AG04450 (cell line): ENCODE data around the gene MRPL46. TPM values are rescaled to one million over a fixed set of nuclear protein-coding genes. Genes with fewer than 3 reads are reported as not detected.

Experiments used
- CTCF ChIA-PET: fragments of 300-600, 350-600 bp; formaldehyde crosslinking; extraction: SDS; loops from one replicate; lab custom pipeline; 2022; ENCODE audit warnings: antibody characterized with exemption, inconsistent platforms; lab: Charles Lee
- POLR2A ChIA-PET: fragments of 350-600 bp; formaldehyde crosslinking; extraction: SDS; loops from one replicate; lab custom pipeline; 2021; ENCODE audit warnings: antibody characterized with exemption, inconsistent platforms; lab: Yijun Ruan, JAX
- DNase-seq: peaks from one replicate; pipeline ENCODE4 v3.0.0-alpha.2; 2011; ENCODE audit warnings: low read depth, low spot score
- H3K27ac ChIP-seq: one replicate; pipeline ENCODE4 v1.5.1; 2012; ENCODE audit warnings: low read depth, low read length, control low read depth
- H3K27me3 ChIP-seq: one replicate; pipeline ENCODE4 v1.6.0; 2012; ENCODE audit warnings: low read length; ENCODE audit not compliant: control insufficient read depth, insufficient read depth
- H3K4me3 ChIP-seq: 2 replicates; pipeline ENCODE4 v1.5.1; 2011; ENCODE audit warnings: mild to moderate bottlenecking, low read depth, low read length, control low read depth
- H3K9me3 ChIP-seq: 2 replicates; pipeline ENCODE4 v1.5.1; 2012; ENCODE audit warnings: low read length; ENCODE audit not compliant: control insufficient read depth, insufficient read depth
- polyA plus RNA-seq: library from polyadenylated mRNA; depleted of rRNA; stranded (reverse); fragments of >200 nt; gene quantifications from 2 replicates; pipeline ENCODE4 v1.2.3, GENCODE V29; 2011
- TF ChIP-seq, protein P1 (sequence below): IDR thresholded peaks from 2 replicates; pipeline ENCODE4 v1.5.1; 2011; ENCODE audit warnings: low read depth, low read length, control low read depth, inconsistent platforms

Gene MRPL46
- polyA plus RNA-seq, 1 experiment = 28.0 TPM

DNA sequence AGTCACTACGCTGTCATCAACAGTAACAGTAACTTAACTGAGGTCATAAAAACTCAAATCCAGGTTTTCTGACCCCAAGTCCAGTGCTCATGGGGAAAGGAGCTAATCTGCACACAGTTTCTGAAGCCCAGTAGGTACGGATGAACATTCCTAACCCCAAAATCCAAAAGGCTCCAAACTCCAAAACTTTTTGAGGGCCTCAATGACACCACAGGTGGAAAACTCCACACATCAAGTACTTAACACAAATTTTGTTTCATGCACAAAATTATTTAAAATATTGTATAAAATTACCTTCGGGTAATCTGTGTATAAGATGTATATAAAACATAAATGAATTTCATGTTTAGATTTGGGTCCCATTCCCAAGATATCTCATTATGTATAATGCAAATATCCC, 10.5 kb downstream of the MRPL46 start:
- no peak overlapping the region for H3K27ac ChIP-seq
- ChIA-PET POLR2A (interaction anchor here (0.9 kb wide), 1 partner anchor 11 kb away, joined by 4 read pairs; the partner anchor contains the start of genes MRPL46 and MRPS11), CTCF (interaction anchor here (1.4 to 3.4 kb wide), 2 partner anchors 9 kb away, joined by 5 to 29 read pairs; partner anchors contain the start of genes MRPL46 and MRPS11)
- TF ChIP-seq, protein P1, sequence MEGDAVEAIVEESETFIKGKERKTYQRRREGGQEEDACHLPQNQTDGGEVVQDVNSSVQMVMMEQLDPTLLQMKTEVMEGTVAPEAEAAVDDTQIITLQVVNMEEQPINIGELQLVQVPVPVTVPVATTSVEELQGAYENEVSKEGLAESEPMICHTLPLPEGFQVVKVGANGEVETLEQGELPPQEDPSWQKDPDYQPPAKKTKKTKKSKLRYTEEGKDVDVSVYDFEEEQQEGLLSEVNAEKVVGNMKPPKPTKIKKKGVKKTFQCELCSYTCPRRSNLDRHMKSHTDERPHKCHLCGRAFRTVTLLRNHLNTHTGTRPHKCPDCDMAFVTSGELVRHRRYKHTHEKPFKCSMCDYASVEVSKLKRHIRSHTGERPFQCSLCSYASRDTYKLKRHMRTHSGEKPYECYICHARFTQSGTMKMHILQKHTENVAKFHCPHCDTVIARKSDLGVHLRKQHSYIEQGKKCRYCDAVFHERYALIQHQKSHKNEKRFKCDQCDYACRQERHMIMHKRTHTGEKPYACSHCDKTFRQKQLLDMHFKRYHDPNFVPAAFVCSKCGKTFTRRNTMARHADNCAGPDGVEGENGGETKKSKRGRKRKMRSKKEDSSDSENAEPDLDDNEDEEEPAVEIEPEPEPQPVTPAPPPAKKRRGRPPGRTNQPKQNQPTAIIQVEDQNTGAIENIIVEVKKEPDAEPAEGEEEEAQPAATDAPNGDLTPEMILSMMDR = no peak
- DNase-seq = no peak
- H3K9me3 ChIP-seq = no peaks in the 10 kb centered on the region
- H3K4me3 ChIP-seq = no peak overlapping the region
- no peaks in the 10 kb centered on the region for H3K27me3 ChIP-seq

- Histone ChIP-seq H3K27ac (no peak overlapping the region), H3K9me3 (no peaks in the 10 kb centered on the region), H3K4me3 (no peak overlapping the region), H3K27me3 (peaks cover 5% of the 10 kb centered on the region)
- CTCF ChIA-PET = interaction anchor here (0.5 to 3.4 kb wide), 11 partner anchors 10 to 371 kb away, joined by 3 to 29 read pairs (median 3); partner anchors contain the start of genes MRPL46 and MRPS11
- DNase-seq = peak; percentile 33
- POLR2A ChIA-PET = interaction anchor here (1.3 kb wide), 1 partner anchor 12 kb away, joined by 5 read pairs; the partner anchor contains the start of genes MRPL46 and MRPS11
- TF ChIP-seq, protein P1 = peak; percentile 75
Observed at GRCh38 chr15:88454867-88455810, 12.0 kb downstream of the MRPL46 start.

GRCh38 chr15:88454236-88454635, 13.0 kb downstream of the MRPL46 start:
- DNase-seq = no peak
- POLR2A ChIA-PET = interaction anchor here (1.3 kb wide), 1 partner anchor 13 kb away, joined by 5 read pairs; the partner anchor contains the start of genes MRPL46 and MRPS11
- TF ChIP-seq, protein P1 = no peak
- CTCF ChIA-PET = interaction anchor here (0.5 to 3.4 kb wide), 10 partner anchors 9 to 372 kb away, joined by 3 to 29 read pairs (median 3); partner anchors contain the start of genes MRPL46 and MRPS11
- Histone ChIP-seq H3K27me3 (peaks cover 5% of the 10 kb centered on the region), H3K4me3 (no peak overlapping the region), H3K27ac (no peak overlapping the region), H3K9me3 (no peaks in the 10 kb centered on the region)

DNA sequence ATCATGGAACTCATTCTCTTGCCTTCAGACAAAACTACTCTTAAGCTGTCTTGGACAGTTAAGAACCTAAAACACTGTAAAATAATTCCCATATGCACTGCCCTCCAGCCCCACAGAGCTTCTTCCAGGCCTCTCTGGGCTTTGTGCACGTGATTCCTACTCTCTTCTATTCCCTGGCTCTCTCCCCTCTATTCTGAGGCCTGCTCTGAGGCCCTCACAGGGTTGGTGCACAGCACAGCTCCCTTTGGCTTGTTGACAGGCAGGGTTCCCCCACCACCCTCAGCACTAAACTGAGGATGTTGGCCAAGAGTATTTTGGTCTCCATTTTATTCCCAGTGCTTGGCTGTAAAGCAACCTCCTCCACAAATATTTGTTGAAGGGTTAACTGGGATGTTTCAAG, 13.5 kb downstream of the MRPL46 start:
- peaks cover 5% of the 10 kb centered on the region for H3K27me3 ChIP-seq
- no peak for DNase-seq
- no peak overlapping the region for H3K27ac ChIP-seq
- POLR2A ChIA-PET = no interaction called here
- CTCF ChIA-PET = interaction anchor here (2.4 to 3.4 kb wide), 2 partner anchors 9 to 12 kb away, joined by 10 to 29 read pairs; partner anchors contain the start of genes MRPL46 and MRPS11
- H3K4me3 ChIP-seq = no peak overlapping the region
- TF ChIP-seq, protein P1 = no peak
- H3K9me3 ChIP-seq = no peaks in the 10 kb centered on the region
